Right cardiac atrium (tissue), 5 donors: ENCODE results near the gene ALDH3A1. TPM values are rescaled to one million over a fixed set of nuclear protein-coding genes. Genes with fewer than 3 reads are reported as not detected.
A peak's percentile ranks its signal among the peaks of the same experiment; 100 is the strongest.

Experiments
- ATAC-seq, 2 donors: fragments of 200-7000 bp; cut with Tn5 transposase; one replicate each; pipeline versions ENCODE4 v1.8.0 to v1.9.1; 2020; ENCODE audit warnings: moderate library complexity in 2 of 2, mild to moderate bottlenecking in 1 of 2
- DNase-seq, 3 donors: peaks; one replicate each; pipeline ENCODE4 v3.0.0-alpha.2; 2020
- H3K27ac ChIP-seq: one replicate; pipeline ENCODE4 v1.5.1; 2013; ENCODE audit warnings: mild to moderate bottlenecking, low read length, control low read depth, moderate library complexity
- H3K27me3 ChIP-seq: one replicate; pipeline ENCODE4 v1.6.1; 2013; ENCODE audit not compliant: control insufficient read depth, insufficient read depth
- H3K4me1 ChIP-seq: one replicate; pipeline ENCODE4 v1.6.1; 2013; ENCODE audit warnings: low read length; ENCODE audit not compliant: control insufficient read depth, insufficient read depth
- H3K4me3 ChIP-seq: one replicate; pipeline ENCODE4 v1.5.1; 2013; ENCODE audit warnings: low read length, control low read depth
- H3K9me3 ChIP-seq: one replicate; pipeline ENCODE4 v1.6.1; 2013; ENCODE audit warnings: low read length; ENCODE audit not compliant: control insufficient read depth
- WGBS: extraction: QIAGEN DNeasy Blood & Tissue Kit; methylation state at CpG from one replicate; pipeline ENCODE4 v1.1.7; 2013; 5-methylcytosine and 5-hydroxymethylcytosine counted together
- intact Hi-C, 4 donors: fragments of 100-400 bp; cut with DNase I; formaldehyde crosslinking; loops; one replicate each; pipeline versions ENCODE4 v1.11.0 to v1.14.0; 2022 to 2023
- polyA plus RNA-seq: library from polyadenylated mRNA; stranded (reverse); fragments of 200-250 nt; gene quantifications from one replicate; pipeline ENCODE4 v1.2.3, GENCODE V29; 2013
- total RNA-seq, 4 donors: library from RNA; stranded (reverse); fragmentation: NEBNext Ultra II Directional; extraction: Animal tissue kit (Norgen Biotek cat#: 25700); gene quantifications; one replicate each; pipeline ENCODE4 v1.2.1, GENCODE V29; 2021
- donor health status: healthy with polysubstance abuse.
- donor health status: DM: no; HTN: yes; CAD: no.
- donor health status: DM: no; HTN: no; CAD: no.
- donor health status: DM: no; HTN: yes; CAD: no; lungs with severe emphysema.
- donor health status: DM: yes; HTN: yes; CAD: no.

ALDH3A1 gene
- total and polyA plus RNA-seq, 5 donors = 0.09 to 0.50 (median 0.23) TPM

DNA sequence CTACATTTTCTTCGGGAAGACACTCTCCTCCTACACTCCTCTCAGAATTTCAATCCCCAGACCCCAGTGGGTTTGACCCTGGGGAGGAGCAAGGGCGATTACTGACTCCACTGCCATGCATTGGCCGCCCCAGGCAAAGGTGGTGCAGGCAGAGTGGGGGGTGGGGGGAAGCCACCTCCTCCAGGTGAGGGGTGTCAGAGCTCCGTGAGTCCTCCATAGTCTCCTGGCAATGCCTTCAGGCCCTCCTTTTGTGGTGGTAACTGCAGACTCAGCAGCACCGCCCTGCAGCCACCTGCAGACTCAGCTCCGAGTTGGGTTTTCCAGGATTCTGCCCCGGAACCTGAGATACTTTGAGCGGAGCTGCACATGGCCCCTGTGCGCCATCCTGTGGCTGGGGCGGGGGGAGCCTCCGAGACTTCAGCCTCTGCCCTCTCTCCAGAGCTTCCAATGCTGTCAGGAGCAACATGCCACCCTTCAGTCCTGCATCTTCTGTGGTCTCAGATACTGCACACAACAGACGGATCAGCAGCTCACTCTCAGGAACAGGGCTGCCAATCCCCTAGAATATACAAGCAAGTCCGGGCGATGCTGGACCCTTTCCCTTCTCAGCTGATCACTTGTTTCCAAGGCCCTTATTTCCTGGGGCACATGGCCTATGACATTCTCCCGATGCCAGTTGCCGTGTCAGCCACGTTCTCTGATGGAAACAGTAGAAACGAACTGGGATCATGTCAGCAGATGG is 29.3 kb downstream of the ALDH3A1 start:
- Histone ChIP-seq H3K27ac (no peak overlapping the region), H3K4me1 (no peaks in the 10 kb centered on the region), H3K4me3 (no peak overlapping the region), H3K9me3 (no peaks in the 10 kb centered on the region), H3K27me3 (no peaks in the 10 kb centered on the region)
- WGBS = 79% methylated on average over 18 of the region's 18 CpGs
- DNase-seq (no peak), ATAC-seq (no peak)
- intact Hi-C loops = no loop called here

DNA sequence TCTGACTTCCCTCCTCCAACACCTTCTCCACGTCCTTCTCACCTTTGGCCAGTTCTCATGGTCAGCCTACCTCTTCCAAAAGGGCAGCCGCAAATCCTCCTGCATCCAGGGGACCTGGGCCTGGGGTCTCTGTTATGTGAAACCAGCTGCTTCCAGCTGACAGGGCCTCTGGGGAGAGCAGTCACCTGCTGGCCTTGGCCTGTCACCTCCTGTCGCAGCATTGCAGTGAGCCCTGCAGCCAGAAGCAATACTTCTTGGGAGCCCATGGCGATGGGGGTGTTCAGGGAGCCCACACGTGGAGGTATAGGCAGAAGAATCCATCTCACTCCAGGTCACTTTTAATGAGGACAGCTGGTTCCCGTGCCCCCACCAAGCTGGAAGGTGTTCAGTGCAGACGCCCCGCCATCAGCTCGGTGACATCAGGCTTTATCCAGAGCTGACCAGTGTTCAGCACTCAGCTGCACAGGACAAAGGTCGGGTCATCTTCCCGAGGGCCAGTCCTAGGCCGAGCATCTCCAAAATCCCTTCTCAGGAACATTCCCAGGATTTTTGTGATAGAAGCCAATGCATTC is 30.0 kb downstream of the ALDH3A1 start:
- ATAC-seq (no peak), DNase-seq (no peak)
- Histone ChIP-seq H3K4me1 (no peaks in the 10 kb centered on the region), H3K9me3 (no peaks in the 10 kb centered on the region), H3K27ac (no peak overlapping the region), H3K27me3 (no peaks in the 10 kb centered on the region), H3K4me3 (no peak overlapping the region)
- intact Hi-C loops = no loop called here
- WGBS = 85% methylated on average over 12 of the region's 12 CpGs

DNA sequence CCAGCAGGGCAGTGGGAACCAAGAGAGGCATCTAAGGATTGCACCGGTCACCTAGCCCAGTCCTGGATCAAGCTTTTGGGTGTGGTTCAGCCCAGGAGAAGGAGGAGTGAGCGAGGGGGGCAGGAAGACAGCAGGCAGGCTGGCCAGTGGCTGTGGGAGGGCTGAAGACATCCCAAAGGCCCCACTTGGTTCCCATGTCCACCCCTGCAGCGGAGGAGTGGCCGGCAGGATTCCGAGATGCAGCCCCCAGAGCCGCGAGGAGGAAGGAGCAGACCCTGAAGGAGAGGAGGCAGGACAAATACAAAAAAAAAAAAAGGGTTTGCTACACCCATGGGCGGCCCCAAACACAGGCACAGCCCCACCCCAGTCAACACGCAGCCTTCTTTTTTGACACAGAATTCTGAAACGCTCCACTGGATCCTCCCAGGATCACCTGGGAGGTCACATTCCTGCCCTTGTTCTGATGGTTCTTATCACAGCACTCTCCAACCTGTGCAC is 30.6 kb downstream of the ALDH3A1 start:
- Histone ChIP-seq H3K9me3 (no peaks in the 10 kb centered on the region), H3K4me1 (no peaks in the 10 kb centered on the region), H3K27ac (no peak overlapping the region), H3K4me3 (no peak overlapping the region), H3K27me3 (no peaks in the 10 kb centered on the region)
- WGBS = 82% methylated on average over 10 of the region's 10 CpGs
- ATAC-seq (no peak), DNase-seq (no peak)
- intact Hi-C loops = no loop called here

DNA sequence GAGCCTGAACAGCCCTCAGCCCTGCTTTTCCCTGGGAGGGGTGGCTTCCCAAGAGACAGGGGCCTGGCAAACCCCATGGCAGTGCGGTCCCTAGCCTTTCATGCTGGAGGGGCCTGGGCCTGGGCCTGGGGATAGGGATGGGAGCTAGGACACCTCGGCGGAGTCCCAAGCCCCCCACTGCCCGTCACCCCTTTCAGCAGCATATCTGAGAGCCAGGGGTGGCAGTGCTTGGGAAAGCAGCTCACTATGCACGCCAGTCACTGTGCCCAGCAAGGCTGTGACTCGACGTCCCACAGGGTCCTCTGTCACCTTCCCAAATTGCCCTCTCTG is 31.1 kb downstream of the ALDH3A1 start:
- H3K4me1 ChIP-seq = no peaks in the 10 kb centered on the region
- no peaks in the 10 kb centered on the region for H3K27me3 ChIP-seq
- no peak for ATAC-seq
- WGBS = 89% methylated on average over 7 of the region's 7 CpGs
- intact Hi-C loops = no loop called here
- no peak for DNase-seq
- no peaks in the 10 kb centered on the region for H3K9me3 ChIP-seq
- no peak overlapping the region for H3K27ac ChIP-seq
- no peak overlapping the region for H3K4me3 ChIP-seq

DNA sequence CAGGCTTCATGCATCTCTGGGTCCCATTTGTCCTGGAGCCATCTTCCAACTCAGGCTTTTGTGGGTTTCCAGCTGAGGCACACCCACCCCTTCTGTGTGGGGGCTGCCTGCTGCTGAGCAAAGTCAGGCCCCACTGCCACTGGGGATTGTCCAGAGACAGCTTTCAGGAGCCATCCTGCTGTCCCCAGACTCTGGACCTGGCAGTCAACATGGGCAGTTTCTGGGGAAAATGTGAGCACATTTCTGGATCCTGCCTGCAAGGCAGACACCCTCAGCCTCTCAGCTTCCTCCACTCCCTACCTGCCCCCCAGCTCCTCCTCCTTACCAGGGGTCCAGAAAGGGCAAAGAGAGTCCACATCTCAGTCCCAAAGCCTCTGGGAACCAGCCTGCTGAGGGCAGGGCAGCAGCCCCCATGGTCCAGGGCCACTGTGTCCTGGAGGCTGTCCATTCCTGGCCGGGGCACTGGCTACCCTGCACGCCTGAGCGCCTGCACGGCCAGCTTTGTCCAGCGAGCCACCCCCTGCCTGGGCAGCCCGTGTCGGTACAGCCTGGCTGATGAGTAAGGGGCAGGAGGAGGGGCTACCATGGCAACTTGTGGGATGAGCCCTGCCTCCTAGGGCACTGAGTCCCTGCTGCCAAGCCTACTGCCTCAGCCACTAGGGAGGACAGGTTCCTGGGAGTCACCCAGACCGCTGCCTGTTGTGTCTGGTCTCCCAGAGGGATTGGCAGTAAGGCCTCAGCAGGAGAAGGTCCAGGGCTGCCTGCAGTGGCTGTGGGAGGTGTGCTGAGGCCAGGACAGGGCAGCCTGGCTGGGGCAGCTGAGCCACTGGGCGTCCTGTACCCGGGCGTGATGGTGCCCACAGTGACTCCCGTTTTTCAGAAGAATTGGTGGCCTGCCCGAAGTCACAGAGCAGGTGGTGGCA is 31.7 kb downstream of the ALDH3A1 start, which contains the start of gene SLC47A2:
Gene SLC47A2 (minus strand): TSS at position 477 of the 923 bp plus-strand sequence. CDS start 29 bp downstream, at position 448.
- Histone ChIP-seq H3K27me3 (no peaks in the 10 kb centered on the region), H3K4me3 (no peak within 1 kb of the TSS), H3K9me3 (no peaks in the 10 kb centered on the region), H3K4me1 (no peaks in the 10 kb centered on the region), H3K27ac (no peak within 1 kb of the TSS)
- ATAC-seq = peak; percentile 34 to 38
- intact Hi-C loops = no loop called here
- WGBS = 76% methylated on average over 13 of the region's 13 CpGs
- DNase-seq = no peak

DNA sequence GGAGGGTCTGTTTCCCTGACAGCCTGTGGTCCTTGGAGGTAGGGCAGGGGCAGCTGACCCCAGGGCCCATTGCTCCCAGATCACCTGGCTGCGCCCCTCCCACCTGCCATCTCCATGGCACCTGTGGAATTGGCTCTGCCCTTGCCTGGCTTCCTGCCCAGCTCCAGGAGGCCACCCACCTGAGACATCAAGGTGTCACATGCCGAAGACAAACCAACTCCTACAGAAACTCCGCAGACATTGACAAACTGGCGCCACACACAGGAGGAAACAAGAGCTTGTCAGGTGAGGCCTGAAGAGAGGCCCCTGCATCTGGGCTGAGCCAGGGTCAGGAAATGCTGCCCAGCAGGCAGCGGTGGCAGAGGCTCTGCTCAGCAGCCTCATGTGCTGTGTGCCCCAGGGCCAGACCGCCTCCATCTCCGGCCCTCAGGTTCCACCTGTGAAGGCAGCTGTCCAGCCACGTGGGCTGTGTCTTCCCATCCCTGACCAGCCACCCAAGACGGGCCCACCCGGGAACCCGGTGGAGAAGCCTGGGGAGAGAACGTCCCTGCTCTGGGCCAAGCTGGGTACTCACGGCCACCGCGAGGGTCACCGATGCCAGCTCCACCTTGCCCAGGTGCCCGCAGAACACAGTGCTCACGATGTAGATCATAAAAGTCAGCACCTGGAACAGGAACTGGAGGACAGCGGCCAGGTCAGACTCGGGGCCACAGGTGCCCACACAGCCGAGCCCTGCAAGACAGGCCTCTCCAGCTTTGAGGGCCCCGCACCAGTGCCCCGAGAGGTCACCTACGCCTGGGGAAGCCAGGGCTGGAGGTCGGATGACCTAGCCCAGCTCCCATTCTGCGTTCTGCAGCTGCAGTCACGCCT is 33.3 kb downstream of the ALDH3A1 start:
- intact Hi-C loops = no loop called here
- DNase-seq (no peak), ATAC-seq (no peak)
- H3K4me1 ChIP-seq = no peaks in the 10 kb centered on the region
- no peaks in the 10 kb centered on the region for H3K9me3 ChIP-seq
- H3K4me3 ChIP-seq = no peak overlapping the region
- 93% methylated on average over 27 of the region's 27 CpGs for WGBS
- H3K27me3 ChIP-seq = no peaks in the 10 kb centered on the region
- no peak overlapping the region for H3K27ac ChIP-seq

DNA sequence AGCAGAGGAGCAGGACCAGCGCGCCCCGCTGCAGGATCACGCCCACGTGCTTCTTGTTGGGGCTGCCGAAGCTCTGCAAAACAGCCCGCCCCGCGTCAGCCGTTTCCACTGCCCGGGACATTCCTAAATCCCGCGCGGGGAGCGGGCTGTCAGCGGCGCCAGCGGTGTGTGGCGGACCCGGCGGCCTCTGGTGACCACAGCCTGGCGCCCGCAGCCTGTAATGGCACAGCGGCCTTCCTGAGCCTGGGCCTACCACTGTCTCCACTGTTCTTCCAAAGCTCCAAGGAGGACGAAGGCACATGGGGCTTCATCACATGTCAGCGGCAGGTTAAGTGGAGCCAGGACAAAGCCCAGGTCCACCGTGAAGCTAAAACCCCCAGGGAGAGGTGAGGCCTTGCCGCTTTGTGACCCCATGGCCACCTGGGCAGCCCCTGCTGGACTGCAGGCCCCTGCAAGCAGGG is 34.2 kb downstream of the ALDH3A1 start:
- ATAC-seq (no peak), DNase-seq (no peak)
- Histone ChIP-seq H3K4me1 (no peaks in the 10 kb centered on the region), H3K4me3 (no peak overlapping the region), H3K27ac (no peak overlapping the region), H3K27me3 (no peaks in the 10 kb centered on the region), H3K9me3 (no peaks in the 10 kb centered on the region)
- intact Hi-C loops = no loop called here
- 91% methylated on average over 28 of the region's 28 CpGs for WGBS

DNA sequence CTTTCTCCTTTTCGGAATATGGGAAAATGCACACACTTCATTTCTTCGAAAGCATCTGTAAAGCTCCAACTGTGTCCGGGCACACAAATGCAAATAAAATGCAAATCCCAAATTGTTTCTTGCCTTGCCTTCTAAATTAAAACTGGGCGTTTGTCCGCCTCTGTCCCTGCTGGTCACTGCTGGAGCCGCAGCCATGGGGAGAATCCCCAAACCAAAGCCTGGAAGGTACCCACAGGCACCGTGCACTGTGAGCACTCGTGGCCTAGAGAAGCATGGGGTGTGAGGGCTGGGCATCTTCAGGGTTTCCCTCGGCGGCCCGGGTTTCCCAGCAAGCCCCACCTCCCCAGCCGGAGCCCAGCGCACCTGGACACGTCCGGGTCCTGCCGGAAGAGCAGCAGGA is 34.6 kb downstream of the ALDH3A1 start:
- no peaks in the 10 kb centered on the region for H3K9me3 ChIP-seq
- H3K27ac ChIP-seq = no peak overlapping the region
- 84% methylated on average over 16 of the region's 16 CpGs for WGBS
- H3K27me3 ChIP-seq = no peaks in the 10 kb centered on the region
- no peaks in the 10 kb centered on the region for H3K4me1 ChIP-seq
- no peak overlapping the region for H3K4me3 ChIP-seq
- ATAC-seq (no peak), DNase-seq (no peak)
- intact Hi-C loops = no loop called here

DNA sequence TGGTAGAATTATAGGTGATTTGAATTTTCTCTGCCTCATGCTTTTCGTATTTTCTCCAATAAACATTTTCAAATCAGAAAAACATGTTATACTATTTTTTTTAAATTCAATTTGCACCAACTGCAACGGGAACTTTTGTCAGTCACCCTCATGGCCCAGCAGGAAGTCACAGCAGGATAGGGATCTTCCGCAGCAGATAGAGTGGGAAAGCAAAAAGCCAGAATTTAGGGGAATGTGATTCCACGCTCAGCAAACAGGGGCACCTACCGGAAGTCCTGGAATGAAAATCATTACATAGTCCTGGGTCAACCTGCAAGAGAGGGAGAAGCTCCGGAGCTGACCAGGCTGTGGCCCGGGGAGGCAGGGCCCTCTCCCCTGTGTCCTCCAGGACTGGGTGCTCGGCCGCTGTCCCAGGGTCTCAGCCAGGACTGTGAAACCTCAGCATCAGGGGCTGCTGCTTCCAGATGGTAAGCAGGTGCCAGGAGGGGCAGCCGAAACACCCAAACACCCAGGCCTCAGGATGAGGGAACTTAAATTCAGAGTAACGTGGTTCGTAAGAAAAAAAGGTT is 35.6 kb downstream of the ALDH3A1 start:
- H3K4me1 ChIP-seq = no peaks in the 10 kb centered on the region
- no peak for DNase-seq
- H3K27ac ChIP-seq = no peak overlapping the region
- 79% methylated on average over 12 of the region's 12 CpGs for WGBS
- intact Hi-C loops = no loop called here
- H3K27me3 ChIP-seq = no peaks in the 10 kb centered on the region
- H3K9me3 ChIP-seq = no peaks in the 10 kb centered on the region
- ATAC-seq = no peak
- H3K4me3 ChIP-seq = no peak overlapping the region

DNA sequence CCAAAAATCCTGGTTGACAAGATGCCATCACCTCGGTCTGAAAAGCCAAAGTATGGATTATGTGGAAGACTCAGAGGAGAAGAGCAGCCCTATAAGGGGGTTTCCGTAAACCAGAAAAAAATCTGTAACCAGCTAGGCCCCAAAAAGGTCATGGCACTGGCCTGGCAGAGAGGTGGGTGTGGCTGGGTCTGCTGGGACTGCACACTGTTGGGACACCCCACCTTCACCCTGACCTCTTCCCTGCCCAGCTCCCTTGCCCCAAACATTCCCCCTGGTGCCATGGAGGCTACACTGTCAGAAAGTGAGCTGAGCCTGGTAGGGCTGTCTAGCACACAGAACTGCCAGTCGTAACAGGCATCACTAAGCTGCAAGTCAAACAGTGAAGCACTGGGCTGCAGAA is 38.3 kb downstream of the ALDH3A1 start:
- ATAC-seq = no peak
- Histone ChIP-seq H3K4me1 (no peaks in the 10 kb centered on the region), H3K9me3 (no peaks in the 10 kb centered on the region), H3K27me3 (no peaks in the 10 kb centered on the region), H3K27ac (no peak overlapping the region), H3K4me3 (no peak overlapping the region)
- intact Hi-C loops = no loop called here
- 91% methylated on average over 3 of the region's 3 CpGs for WGBS
- no peak for DNase-seq
